Retina (tissue), 1 donor: Measurements from ENCODE around the gene PCDHGA9.
"Not testable (repeated sequence)": the region's sequence is repeated elsewhere in the genome, so short reads cannot be mapped to it uniquely, and the experiment has no call there.

Experiments
- DNase-seq: peaks from one replicate; pipeline ENCODE4 v3.0.0-alpha.2; 2016

PCDHGA9 gene

GRCh38 chr5:141414548-141415274 is 12.1 kb downstream of the PCDHGA9 start:
- DNase-seq = not testable (repeated sequence)

- DNase-seq = not testable (repeated sequence)
Measured at GRCh38 chr5:141415275-141415618, 12.7 kb downstream of the PCDHGA9 start.

- DNase-seq = peak; percentile 82
Measured at GRCh38 chr5:141417494-141418172, 15.1 kb downstream of the PCDHGA9 start, which contains the start of gene PCDHGB7. Gene PCDHGB7 (plus strand): TSS chr5:141417677. CDS start chr5:141417860, 183 bp downstream.

GRCh38 chr5:141419074-141419880 is 16.7 kb downstream of the PCDHGA9 start:
- DNase-seq = no peak

GRCh38 chr5:141420855-141421488 is 18.4 kb downstream of the PCDHGA9 start, which contains the start of gene PCDHGA11:
Gene PCDHGA11 (plus strand): TSS chr5:141421051. CDS start chr5:141421228, 177 bp downstream.
- peak; percentile 69 for DNase-seq

- no peak for DNase-seq
Measured at GRCh38 chr5:141421489-141421855, 18.9 kb downstream of the PCDHGA9 start.

GRCh38 chr5:141422742-141423291 is 20.2 kb downstream of the PCDHGA9 start:
- DNase-seq = no peak

GRCh38 chr5:141427783-141428426 is 25.3 kb downstream of the PCDHGA9 start:
- DNase-seq = no peak

GRCh38 chr5:141430332-141431113 is 27.9 kb downstream of the PCDHGA9 start, which contains the start of gene PCDHGA12:
Gene PCDHGA12 (plus strand): TSS chr5:141430507. CDS start chr5:141430760, 253 bp downstream.
- DNase-seq = no peak

GRCh38 chr5:141431286-141431685 is 28.7 kb downstream of the PCDHGA9 start:
- DNase-seq = no peak

GRCh38 chr5:141432308-141432707 is 29.7 kb downstream of the PCDHGA9 start:
- DNase-seq = not testable (repeated sequence)

- not testable (repeated sequence) for DNase-seq
Measured at GRCh38 chr5:141432726-141433125, 30.1 kb downstream of the PCDHGA9 start.

GRCh38 chr5:141434006-141434405 is 31.4 kb downstream of the PCDHGA9 start:
- no peak for DNase-seq

GRCh38 chr5:141437221-141437620 is 34.6 kb downstream of the PCDHGA9 start:
- DNase-seq = no peak

- no peak for DNase-seq
Measured at GRCh38 chr5:141439411-141440141, 37.0 kb downstream of the PCDHGA9 start.

- no peak for DNase-seq
Measured at GRCh38 chr5:141440341-141440740, 37.8 kb downstream of the PCDHGA9 start.

GRCh38 chr5:141441571-141442170 is 39.1 kb downstream of the PCDHGA9 start:
- DNase-seq = no peak
